Chondrocyte (in vitro differentiated cells): ENCODE measurements around the gene ERFE. TPM values are rescaled to one million over a fixed set of nuclear protein-coding genes. Genes with fewer than 3 reads are reported as not detected.

Source experiments
- DNase-seq: peaks from one replicate; pipeline ENCODE4 v3.0.0; 2021; ENCODE audit warnings: mixed read lengths, low spot score
- H3K27ac Mint-ChIP-seq: one replicate; pipeline ENCODE4 v1.8.0; 2021; ENCODE audit warnings: mild to moderate bottlenecking, moderate library complexity, mixed read lengths; ENCODE audit not compliant: unreplicated experiment
- H3K27me3 Mint-ChIP-seq: 2 replicates; pipeline ENCODE4 v1.8.0; 2021; ENCODE audit warnings: low read depth, mixed read lengths
- H3K36me3 Mint-ChIP-seq: 2 replicates; pipeline ENCODE4 v1.8.0; 2021; ENCODE audit warnings: low read depth, mixed read lengths
- H3K4me1 Mint-ChIP-seq: 2 replicates; pipeline ENCODE4 v1.8.0; 2021; ENCODE audit warnings: low read depth, mild to moderate bottlenecking, mixed read lengths
- H3K4me3 Mint-ChIP-seq: one replicate; pipeline ENCODE4 v1.8.0; 2021; ENCODE audit warnings: mild to moderate bottlenecking, moderate library complexity, mixed read lengths; ENCODE audit not compliant: unreplicated experiment
- H3K9me3 Mint-ChIP-seq: 2 replicates; pipeline ENCODE4 v1.8.0; 2021; ENCODE audit warnings: low read depth, mixed read lengths
- CTCF ChIP-seq: fragments of 200-600 bp; sonication (generic); IDR thresholded peaks from 2 replicates; pipeline ENCODE4 v1.5.0; 2021; ENCODE audit warnings: antibody characterized with exemption, mild to moderate bottlenecking, moderate library complexity
- total RNA-seq: library from RNA; stranded (reverse); gene quantifications from 3 replicates; pipeline ENCODE4 v1.2.1, GENCODE V29; 2021

Gene ERFE
- total RNA-seq, 1 donor from 2014 or later: 10.3 TPM

- Mint-ChIP-seq H3K36me3 (peaks cover 26% of the 10 kb centered on the region), H3K27ac (peak overlapping the region; percentile 99), H3K9me3 (no peaks in the 10 kb centered on the region), H3K4me3 (no peak overlapping the region), H3K4me1 (peaks cover 53% of the 10 kb centered on the region), H3K27me3 (no peaks in the 10 kb centered on the region)
- no peak for TF ChIP-seq CTCF
- peak; percentile 11 for DNase-seq
These were observed 12.9 kb downstream of the ERFE start for GRCh38 chr2:238171575-238172187.

- peaks cover 52% of the 10 kb centered on the region for H3K4me1 Mint-ChIP-seq
- no peaks in the 10 kb centered on the region for H3K9me3 Mint-ChIP-seq
- no peak for DNase-seq
- peaks cover 28% of the 10 kb centered on the region for H3K36me3 Mint-ChIP-seq
- no peaks in the 10 kb centered on the region for H3K27me3 Mint-ChIP-seq
- no peak for TF ChIP-seq CTCF
- no peak overlapping the region for H3K4me3 Mint-ChIP-seq
- H3K27ac Mint-ChIP-seq: peak overlapping the region; percentile 80
These were observed 13.7 kb downstream of the ERFE start for GRCh38 chr2:238172439-238172838.

- Mint-ChIP-seq H3K9me3 (no peaks in the 10 kb centered on the region), H3K4me3 (no peak overlapping the region), H3K27ac (peak overlapping the region; percentile 80), H3K36me3 (peaks cover 30% of the 10 kb centered on the region), H3K4me1 (peaks cover 40% of the 10 kb centered on the region), H3K27me3 (no peaks in the 10 kb centered on the region)
- peak; percentile 50 for TF ChIP-seq CTCF
- DNase-seq: no peak
These were observed 14.9 kb downstream of the ERFE start for GRCh38 chr2:238173692-238174091.

- no peak for TF ChIP-seq CTCF
- Mint-ChIP-seq H3K27ac (no peak overlapping the region), H3K9me3 (no peaks in the 10 kb centered on the region), H3K36me3 (peaks cover 35% of the 10 kb centered on the region), H3K4me1 (peaks cover 35% of the 10 kb centered on the region), H3K4me3 (no peak overlapping the region), H3K27me3 (no peaks in the 10 kb centered on the region)
- no peak for DNase-seq
These were observed 15.5 kb downstream of the ERFE start for GRCh38 chr2:238174291-238174690.

- H3K4me1 Mint-ChIP-seq: peaks cover 30% of the 10 kb centered on the region
- H3K4me3 Mint-ChIP-seq: no peak overlapping the region
- no peaks in the 10 kb centered on the region for H3K27me3 Mint-ChIP-seq
- no peak for TF ChIP-seq CTCF
- DNase-seq: no peak
- H3K27ac Mint-ChIP-seq: no peak overlapping the region
- H3K9me3 Mint-ChIP-seq: no peaks in the 10 kb centered on the region
- H3K36me3 Mint-ChIP-seq: peaks cover 37% of the 10 kb centered on the region
These were observed 15.9 kb downstream of the ERFE start for GRCh38 chr2:238174701-238175100.
